GM12873 (cell line): ENCODE results near the gene PLCB3.

Experiments used
- TF ChIP-seq, protein P1 (sequence below): IDR thresholded peaks from 2 replicates; pipeline ENCODE4 v1.5.1; 2012; ENCODE audit warnings: low read depth, mild to moderate bottlenecking, moderate library complexity, low read length, control low read depth; ENCODE audit not compliant: insufficient read depth; ENCODE audit errors: missing control alignments

Gene PLCB3

GRCh38 chr11:64251016-64251752 is at the start of gene PLCB3:
Gene PLCB3, plus strand, starts transcription at chr11:64251530. Its CDS starts 120 bp downstream, at chr11:64251650.
- TF ChIP-seq, protein P1, sequence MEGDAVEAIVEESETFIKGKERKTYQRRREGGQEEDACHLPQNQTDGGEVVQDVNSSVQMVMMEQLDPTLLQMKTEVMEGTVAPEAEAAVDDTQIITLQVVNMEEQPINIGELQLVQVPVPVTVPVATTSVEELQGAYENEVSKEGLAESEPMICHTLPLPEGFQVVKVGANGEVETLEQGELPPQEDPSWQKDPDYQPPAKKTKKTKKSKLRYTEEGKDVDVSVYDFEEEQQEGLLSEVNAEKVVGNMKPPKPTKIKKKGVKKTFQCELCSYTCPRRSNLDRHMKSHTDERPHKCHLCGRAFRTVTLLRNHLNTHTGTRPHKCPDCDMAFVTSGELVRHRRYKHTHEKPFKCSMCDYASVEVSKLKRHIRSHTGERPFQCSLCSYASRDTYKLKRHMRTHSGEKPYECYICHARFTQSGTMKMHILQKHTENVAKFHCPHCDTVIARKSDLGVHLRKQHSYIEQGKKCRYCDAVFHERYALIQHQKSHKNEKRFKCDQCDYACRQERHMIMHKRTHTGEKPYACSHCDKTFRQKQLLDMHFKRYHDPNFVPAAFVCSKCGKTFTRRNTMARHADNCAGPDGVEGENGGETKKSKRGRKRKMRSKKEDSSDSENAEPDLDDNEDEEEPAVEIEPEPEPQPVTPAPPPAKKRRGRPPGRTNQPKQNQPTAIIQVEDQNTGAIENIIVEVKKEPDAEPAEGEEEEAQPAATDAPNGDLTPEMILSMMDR: peak; percentile 59

DNA sequence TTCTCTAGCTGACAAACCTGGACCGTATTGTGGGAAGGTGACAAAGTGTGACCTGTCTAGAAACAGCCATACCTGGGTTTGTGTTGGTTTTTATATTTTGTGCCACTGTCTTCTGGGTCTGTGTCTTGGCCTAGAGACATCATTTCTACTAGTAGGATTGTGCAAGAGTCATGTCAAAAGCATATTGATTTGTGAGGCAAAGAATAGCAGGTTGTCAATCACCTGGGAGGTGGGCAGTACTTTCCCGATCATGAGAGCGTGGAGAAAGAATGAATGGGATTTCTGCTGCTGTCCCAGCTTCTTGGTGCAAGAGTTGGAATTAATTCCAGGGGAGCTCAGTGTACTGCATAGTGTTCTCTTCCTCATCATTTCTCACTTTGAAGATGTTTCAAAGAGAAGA is 49.8 kb upstream of the PLCB3 start:
- TF ChIP-seq, protein P1: no peak

DNA sequence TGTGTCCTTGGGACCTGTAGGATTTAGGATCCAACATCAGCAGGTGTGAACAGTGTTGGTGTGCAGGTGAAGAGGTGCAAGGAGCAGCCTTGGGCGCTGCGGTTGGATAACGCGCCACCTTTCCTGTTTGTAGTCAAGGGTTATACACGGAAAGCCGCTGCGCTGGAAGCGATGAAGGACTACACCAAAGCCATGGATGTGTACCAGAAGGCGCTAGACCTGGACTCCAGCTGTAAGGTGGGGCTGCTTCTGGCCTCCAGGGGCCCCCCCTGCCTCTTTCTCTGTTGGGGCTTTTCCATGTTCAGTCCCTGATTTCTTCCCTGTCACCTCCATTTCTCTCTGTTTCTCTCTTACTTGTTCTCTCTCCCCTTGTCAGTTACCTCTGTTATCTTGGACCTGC is 48.3 kb upstream of the PLCB3 start:
- TF ChIP-seq, protein P1: no peak

DNA sequence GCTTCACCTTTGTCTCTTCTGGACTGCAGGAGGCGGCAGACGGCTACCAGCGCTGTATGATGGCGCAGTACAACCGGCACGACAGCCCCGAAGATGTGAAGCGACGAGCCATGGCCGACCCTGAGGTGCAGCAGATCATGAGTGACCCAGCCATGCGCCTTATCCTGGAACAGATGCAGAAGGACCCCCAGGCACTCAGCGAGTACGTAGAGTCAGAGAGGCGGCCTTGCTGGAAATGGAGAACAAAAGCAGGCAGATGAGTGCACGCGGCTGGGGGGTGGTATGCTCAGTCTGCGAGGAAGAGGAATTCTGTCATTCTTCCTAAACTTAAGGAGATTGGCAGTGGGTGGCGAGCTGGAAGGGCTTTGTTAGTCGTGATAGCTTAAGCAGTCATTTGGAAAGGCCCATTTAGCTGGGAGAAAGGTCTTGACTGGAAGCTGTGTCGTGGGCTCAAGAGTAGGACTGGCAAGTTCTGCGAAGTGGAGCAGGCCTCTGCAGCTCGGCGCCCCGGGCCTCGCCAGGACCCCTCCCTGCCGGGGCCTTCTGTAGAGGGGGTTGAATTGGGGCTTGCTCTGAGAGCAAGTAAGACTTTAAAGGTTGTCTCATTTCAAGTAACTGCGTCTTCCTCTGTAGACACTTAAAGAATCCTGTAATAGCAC is 47.8 kb upstream of the PLCB3 start:
- TF ChIP-seq, protein P1: no peak

GRCh38 chr11:64204080-64204440 is 47.3 kb upstream of the PLCB3 start:
- TF ChIP-seq, protein P1: no peak

- TF ChIP-seq, protein P1: peak; percentile 78
These were observed 46.8 kb upstream of the PLCB3 start for GRCh38 chr11:64204464-64204989.

DNA sequence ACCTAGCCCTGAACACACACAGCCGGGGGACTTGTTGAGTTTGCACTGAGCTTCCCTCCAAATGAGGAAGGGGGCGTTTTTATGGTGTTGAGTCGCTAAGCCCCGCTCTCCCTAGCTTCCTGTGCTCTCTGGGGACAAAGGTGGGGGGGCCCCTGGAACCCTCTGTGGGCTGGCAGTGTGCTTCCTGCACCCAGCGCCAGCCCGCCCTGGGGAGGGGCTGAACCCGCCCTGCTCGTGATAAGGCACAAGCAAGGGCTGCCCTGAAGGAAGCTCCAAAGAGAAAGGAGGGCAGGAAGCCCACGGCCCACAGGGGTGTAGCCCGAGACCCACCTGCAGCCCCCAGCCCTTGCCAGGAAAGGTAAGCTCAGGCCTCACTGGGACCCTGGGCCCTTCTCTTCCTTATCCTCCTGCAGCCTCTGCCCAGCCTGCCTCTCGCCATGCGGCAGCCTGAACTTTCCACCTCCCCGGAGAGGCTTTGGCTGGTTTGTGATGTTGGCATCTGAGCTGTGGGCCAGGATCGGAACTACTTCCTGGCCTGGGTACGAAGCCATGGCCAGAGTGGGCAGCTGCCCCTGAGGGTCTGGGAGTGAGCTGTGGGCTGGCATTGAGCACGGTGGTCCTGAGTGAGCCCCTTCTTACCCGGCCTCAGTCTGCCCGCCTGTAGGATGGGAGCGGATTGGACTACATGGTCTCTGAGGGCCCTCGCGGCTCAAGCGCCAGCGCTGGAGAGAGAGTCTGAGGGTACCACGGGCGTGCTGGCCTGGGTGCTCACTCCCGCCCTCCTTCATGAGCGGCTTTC is 44.7 kb upstream of the PLCB3 start, which contains the start of gene FERMT3:
TSS of gene FERMT3 (plus strand) at position 265 of the 799 bp plus-strand sequence. CDS start 644 bp downstream, outside the sequence.
- TF ChIP-seq, protein P1: no peak
